GM21447 (cell line): ENCODE data around the gene NISCH.

Experiments
- ATAC-seq: cut with Tn5 transposase; IDR thresholded peaks from one replicate; pipeline ENCODE4 v1.9.1; 2021; ENCODE audit not compliant: unreplicated experiment

NISCH gene

GRCh38 chr3:52509753-52510328 lies 54.4 kb downstream of the NISCH start:
- ATAC-seq = no peak

GRCh38 chr3:52511509-52511908 lies 56.1 kb downstream of the NISCH start:
- ATAC-seq = no peak

GRCh38 chr3:52512105-52512504 lies 56.7 kb downstream of the NISCH start:
- no peak for ATAC-seq

GRCh38 chr3:52512727-52513126 lies 57.3 kb downstream of the NISCH start:
- ATAC-seq = no peak

GRCh38 chr3:52513281-52513680 lies 57.9 kb downstream of the NISCH start:
- no peak for ATAC-seq

DNA sequence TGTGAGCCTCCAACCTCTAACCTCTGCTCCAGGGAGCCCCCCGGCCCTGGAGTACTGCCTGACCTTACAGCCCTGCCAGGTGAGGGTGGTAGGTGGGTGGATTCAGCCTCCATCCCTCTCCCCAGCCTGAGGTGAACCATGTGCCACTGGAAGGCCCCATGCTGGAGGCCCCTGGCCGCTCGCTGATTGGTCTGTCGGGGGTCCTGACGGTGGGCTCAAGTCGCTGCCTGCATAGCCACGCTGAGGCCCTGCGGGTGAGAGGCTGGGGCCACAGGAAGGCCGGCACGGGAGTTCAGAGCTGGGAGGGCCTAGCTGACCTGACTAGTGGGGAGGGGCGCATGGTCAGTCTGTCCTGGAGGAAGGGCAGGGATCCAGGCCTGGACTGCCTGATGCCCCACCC lies 59.2 kb downstream of the NISCH start:
- no peak for ATAC-seq

GRCh38 chr3:52515192-52515591 lies 59.8 kb downstream of the NISCH start:
- no peak for ATAC-seq

GRCh38 chr3:52516509-52517195 lies 61.2 kb downstream of the NISCH start:
- ATAC-seq = no peak

DNA sequence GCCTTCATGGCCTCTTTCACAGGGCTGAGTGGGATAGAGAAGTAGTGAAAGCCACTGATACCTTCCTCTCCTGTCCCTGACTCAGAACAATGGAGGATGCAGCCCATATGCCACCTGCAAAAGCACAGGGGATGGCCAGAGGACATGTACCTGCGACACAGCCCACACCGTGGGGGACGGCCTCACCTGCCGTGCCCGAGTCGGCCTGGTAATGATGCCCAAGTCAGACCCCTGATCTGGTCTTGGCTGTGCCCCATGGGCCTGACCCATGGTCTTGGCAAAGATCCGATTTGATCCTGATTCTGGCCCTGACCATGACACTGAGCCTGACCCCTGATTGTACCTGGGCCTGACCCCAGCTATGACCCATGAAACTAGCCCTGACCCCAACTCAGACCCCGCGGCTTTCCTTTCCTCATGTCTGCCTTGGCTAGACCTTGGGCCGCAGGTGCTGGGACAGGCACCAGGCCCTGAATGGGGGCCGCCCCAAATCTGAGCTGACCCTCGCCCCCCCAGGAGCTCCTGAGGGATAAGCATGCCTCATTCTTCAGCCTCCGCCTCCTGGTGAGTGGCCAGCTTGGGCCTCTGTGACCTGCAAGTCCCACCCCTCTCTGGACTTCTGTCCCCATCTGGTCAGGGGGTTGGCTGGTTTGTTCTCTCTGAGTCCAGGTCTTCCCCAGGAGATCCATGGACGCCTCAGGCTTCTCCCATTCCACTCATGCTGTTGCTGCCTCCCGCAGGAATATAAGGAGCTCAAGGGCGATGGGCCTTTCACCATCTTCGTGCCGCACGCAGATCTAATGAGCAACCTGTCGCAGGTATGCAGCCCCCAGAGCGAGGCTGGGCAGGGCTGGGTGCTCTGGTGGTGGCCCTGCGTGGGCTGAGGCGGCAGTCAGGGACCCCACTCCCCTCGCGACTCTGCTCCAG lies 62.7 kb downstream of the NISCH start:
- ATAC-seq = no peak

GRCh38 chr3:52518723-52519444 lies 63.5 kb downstream of the NISCH start:
- no peak for ATAC-seq

DNA sequence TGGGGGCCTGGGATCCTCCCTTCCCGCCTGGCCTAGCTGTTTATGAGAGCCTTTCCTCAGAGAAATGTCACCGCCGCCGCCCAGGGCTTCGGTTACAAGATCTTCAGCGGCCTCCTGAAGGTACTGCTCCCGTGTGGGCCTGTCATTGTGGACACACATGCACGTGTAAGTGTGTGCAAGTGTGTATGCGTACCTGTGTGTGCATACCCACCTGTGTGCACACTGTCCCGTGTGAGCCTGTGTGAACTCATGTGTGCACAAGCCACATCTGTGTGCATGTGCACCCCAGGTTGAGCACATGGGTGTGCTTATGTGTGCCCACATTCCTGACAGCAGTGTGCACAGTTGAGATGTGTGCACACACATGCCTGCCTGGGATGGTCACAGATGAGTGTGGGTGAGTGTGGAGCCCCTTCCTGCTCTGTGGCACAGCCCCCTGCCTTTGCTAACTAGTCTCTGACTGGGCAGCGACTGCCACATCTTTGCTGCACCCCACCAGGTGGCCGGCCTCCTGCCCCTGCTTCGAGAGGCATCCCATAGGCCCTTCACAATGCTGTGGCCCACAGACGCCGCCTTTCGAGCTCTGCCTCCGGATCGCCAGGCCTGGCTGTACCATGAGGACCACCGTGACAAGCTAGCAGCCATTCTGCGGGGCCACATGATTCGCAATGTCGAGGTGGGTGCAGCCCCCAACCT lies 64.2 kb downstream of the NISCH start:
- ATAC-seq = no peak

DNA sequence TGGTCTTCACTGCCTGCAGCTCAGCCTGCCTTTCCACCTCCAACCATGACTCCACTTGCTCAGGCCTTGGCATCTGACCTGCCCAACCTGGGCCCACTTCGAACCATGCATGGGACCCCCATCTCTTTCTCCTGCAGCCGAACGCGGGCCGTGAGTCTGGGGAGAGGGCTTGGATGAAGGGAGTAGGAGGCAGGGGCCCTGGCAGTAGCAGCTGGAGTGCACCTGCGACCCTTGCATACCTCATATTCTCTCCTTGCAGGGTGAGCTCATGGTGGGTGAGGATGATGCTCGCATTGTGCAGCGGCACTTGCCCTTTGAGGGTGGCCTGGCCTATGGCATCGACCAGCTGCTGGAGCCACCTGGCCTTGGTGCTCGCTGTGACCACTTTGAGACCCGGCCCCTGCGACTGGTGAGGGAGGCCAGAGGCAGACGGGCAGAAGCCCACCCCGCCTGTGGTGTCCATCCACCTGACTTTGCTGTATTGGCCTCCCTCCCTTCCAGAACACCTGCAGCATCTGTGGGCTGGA lies 64.8 kb downstream of the NISCH start:
- no peak for ATAC-seq

GRCh38 chr3:52520716-52521487 lies 65.5 kb downstream of the NISCH start:
- no peak for ATAC-seq

DNA sequence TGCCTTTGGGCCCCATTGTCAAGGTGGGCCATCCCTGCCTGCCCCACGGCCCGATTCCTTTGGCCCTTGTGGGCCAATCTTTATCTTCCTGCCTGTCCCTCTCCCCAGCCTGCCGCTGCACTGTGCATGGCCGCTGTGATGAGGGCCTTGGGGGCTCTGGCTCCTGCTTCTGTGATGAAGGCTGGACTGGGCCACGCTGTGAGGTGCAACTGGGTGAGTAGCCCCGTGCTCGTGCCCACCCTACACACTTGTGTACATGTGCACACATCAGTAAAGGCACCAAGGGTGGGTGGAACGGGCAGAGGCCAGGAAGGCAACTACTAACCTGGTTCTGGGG lies 66.1 kb downstream of the NISCH start:
- no peak for ATAC-seq

DNA sequence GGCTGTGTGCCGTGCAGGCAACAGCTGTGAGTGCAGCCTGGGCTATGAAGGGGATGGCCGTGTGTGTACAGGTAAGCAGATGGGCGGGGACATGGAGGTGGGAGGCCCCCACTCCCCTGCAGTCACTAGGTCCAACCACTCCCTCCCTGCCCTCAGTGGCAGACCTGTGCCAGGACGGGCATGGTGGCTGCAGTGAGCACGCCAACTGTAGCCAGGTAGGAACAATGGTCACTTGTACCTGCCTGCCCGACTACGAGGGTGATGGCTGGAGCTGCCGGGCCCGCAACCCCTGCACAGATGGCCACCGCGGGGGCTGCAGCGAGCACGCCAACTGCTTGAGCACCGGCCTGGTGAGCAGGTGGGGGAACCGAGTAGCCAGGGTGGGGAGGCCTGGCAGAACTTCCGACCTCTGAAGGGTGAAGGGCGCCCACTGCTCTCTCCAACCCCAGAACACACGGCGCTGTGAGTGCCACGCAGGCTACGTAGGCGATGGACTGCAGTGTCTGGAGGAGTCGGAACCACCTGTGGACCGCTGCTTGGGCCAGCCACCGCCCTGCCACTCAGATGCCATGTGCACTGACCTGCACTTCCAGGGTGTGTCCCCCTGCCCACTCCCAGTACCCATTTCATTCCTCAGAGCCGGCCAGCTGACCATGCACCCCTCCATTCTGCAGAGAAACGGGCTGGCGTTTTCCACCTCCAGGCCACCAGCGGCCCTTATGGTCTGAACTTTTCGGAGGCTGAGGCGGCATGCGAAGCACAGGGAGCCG lies 66.7 kb downstream of the NISCH start:
- ATAC-seq = no peak

DNA sequence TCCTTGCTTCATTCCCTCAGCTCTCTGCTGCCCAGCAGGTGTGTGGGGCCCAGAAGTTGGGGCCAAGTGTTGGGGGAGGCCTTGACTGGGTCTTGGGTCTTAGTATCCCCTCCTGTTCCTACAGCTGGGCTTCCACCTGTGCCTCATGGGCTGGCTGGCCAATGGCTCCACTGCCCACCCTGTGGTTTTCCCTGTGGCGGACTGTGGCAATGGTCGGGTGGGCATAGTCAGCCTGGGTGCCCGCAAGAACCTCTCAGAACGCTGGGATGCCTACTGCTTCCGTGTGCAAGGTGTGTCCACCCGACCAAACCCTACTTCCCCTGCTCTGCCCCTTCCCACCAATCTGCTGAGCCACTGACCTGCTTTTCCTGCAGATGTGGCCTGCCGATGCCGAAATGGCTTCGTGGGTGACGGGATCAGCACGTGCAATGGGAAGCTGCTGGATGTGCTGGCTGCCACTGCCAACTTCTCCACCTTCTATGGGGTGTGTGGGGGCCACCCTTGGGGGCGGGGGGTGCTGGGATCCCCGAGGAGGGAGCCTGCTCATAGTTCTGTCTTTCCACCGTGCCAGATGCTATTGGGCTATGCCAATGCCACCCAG lies 67.3 kb downstream of the NISCH start:
- ATAC-seq = no peak

GRCh38 chr3:52523386-52524257 lies 68.2 kb downstream of the NISCH start:
- ATAC-seq = no peak

DNA sequence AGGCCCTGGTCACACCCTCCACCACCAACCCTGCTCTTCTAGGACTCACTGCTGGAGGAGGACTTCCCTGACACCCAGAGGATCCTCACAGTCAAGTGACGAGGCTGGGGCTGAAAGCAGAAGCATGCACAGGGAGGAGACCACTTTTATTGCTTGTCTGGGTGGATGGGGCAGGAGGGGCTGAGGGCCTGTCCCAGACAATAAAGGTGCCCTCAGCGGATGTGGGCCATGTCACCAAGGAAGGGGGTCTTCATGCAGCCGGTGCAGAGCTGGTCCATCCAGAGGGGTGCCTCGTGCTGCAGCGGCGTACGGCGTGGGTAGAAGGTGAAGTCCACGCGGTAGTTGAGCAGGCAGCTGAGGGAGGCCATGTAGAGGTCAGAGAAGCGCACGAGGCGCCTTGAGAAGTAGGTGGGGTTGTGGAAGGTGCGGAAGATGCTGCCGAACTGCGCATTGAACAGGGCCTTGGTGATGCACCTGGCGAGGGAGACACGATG lies 68.9 kb downstream of the NISCH start:
- ATAC-seq = no peak
